Measurements from ENCODE around the gene RBM39.

RBM39 gene

DNA sequence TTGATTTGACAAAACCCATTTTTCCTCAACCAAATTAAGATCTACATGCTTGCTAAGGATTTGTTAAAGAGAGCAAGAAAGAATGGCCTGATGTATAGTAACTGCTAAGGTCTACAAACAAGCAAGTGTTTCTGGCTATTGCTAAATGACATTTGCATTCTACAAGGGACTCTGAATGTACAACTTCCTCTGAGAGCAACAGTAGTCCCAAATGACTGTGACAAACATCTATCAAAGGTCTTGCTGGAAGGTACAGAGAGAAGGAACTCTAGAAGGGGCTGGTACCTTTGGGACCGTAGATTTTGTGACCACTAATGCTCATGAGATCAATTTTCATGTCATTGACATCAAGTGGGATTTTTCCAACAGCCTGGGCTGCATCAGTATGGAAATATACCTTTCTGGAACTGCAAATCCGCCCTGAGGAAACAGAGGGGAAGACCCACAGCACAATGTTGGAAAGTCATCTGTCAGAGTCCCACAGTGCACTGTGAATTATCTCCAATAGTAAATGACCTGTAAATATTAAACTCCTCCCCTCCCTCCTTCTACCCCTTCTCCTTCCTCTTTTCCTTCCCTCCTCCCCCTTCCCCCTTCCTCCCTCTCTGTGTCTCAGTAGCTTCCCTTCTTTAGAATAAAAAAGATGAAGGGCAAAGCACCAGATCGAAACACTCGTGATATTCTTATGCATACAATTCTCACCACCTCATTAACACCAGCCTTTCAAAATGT, 61.4 kb downstream of the RBM39 start:
- H3K4me3 Mint-ChIP-seq: no peak overlapping the region
- no peaks in the 10 kb centered on the region for H3K4me1 Mint-ChIP-seq
- H3K27me3 Mint-ChIP-seq: no peaks in the 10 kb centered on the region
- no peak for DNase-seq
- no peak overlapping the region for H3K27ac Mint-ChIP-seq
- CTCF ChIA-PET: no interaction called here
- no peaks in the 10 kb centered on the region for H3K9me3 Mint-ChIP-seq
- H3K36me3 Mint-ChIP-seq: peaks cover 13% of the 10 kb centered on the region

DNA sequence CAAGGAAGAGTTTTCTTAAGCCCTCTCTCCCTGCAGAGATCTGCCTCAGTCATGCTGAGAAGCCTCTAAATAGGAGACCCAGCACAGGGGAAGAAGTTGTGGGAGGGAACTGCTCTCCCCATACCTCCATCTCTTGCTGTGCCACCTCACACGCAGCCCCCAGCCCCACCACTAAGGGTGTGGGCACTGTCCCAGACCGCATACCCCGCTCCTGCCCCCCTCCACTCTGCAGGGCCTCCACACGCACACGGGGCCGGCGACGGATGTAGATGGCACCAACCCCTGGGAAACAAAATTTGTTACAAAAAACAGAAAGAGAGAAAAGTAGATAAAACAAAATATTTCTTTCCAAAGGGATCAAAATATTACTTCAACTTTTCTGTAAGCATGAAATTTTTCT, 67.1 kb downstream of the RBM39 start:
- DNase-seq: no peak
- no peaks in the 10 kb centered on the region for H3K9me3 Mint-ChIP-seq
- no peaks in the 10 kb centered on the region for H3K27me3 Mint-ChIP-seq
- no peak overlapping the region for H3K27ac Mint-ChIP-seq
- peaks cover 33% of the 10 kb centered on the region for H3K36me3 Mint-ChIP-seq
- CTCF ChIA-PET: interaction anchor here (0.8 to 1.0 kb wide), 2 partner anchors 8 to 44 kb away, joined by 3 read pairs; no protein-coding TSS in a partner anchor
- no peak overlapping the region for H3K4me3 Mint-ChIP-seq
- H3K4me1 Mint-ChIP-seq: no peaks in the 10 kb centered on the region

GRCh38 chr20:35673884-35674283, 68.2 kb downstream of the RBM39 start:
- H3K9me3 Mint-ChIP-seq: no peaks in the 10 kb centered on the region
- no peaks in the 10 kb centered on the region for H3K27me3 Mint-ChIP-seq
- CTCF ChIA-PET: no interaction called here
- no peak for DNase-seq
- H3K4me3 Mint-ChIP-seq: no peak overlapping the region
- H3K4me1 Mint-ChIP-seq: no peaks in the 10 kb centered on the region
- H3K27ac Mint-ChIP-seq: peak overlapping the region; percentile 7
- H3K36me3 Mint-ChIP-seq: peaks cover 40% of the 10 kb centered on the region

GRCh38 chr20:35669681-35670080, 72.4 kb downstream of the RBM39 start:
- Mint-ChIP-seq H3K27ac (no peak overlapping the region), H3K4me3 (no peak overlapping the region), H3K4me1 (peaks cover 4% of the 10 kb centered on the region), H3K9me3 (no peaks in the 10 kb centered on the region), H3K36me3 (peaks cover 38% of the 10 kb centered on the region), H3K27me3 (no peaks in the 10 kb centered on the region)
- CTCF ChIA-PET: interaction anchor here (0.6 kb wide), 1 partner anchor 1365 kb away, joined by 3 read pairs; no protein-coding TSS in a partner anchor
- no peak for DNase-seq

- CTCF ChIA-PET: no interaction called here
- no peaks in the 10 kb centered on the region for H3K9me3 Mint-ChIP-seq
- peaks cover 4% of the 10 kb centered on the region for H3K4me1 Mint-ChIP-seq
- no peak overlapping the region for H3K4me3 Mint-ChIP-seq
- H3K36me3 Mint-ChIP-seq: peaks cover 38% of the 10 kb centered on the region
- DNase-seq: no peak
- H3K27ac Mint-ChIP-seq: no peak overlapping the region
- no peaks in the 10 kb centered on the region for H3K27me3 Mint-ChIP-seq
These were observed 72.8 kb downstream of the RBM39 start for GRCh38 chr20:35669221-35669620.

DNA sequence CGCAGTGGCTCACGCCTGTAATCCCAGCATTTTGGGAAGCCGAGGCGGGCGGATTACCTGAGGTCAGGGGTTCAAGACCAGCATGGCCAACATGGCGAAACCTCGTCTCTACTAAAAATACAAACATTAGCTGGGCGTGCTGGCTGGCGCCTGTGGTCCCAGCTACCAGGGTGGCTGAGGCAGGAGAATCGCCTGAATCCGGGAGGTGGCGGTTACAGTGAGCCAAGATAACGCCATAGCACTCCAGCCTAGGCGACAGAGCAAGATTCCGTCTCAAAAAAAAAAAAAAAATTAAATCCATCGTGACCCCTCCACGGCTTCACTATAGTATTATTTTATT, 76.1 kb downstream of the RBM39 start:
- CTCF ChIA-PET: interaction anchor here (0.7 to 0.9 kb wide), 3 partner anchors 15 to 44 kb away, joined by 3 to 4 read pairs (median 4); no protein-coding TSS in a partner anchor
- DNase-seq: no peak
- no peaks in the 10 kb centered on the region for H3K27me3 Mint-ChIP-seq
- peak overlapping the region; percentile 75 for H3K27ac Mint-ChIP-seq
- H3K36me3 Mint-ChIP-seq: peaks cover 37% of the 10 kb centered on the region
- H3K4me3 Mint-ChIP-seq: peak overlapping the region; percentile 31
- peaks cover 30% of the 10 kb centered on the region for H3K4me1 Mint-ChIP-seq
- no peaks in the 10 kb centered on the region for H3K9me3 Mint-ChIP-seq

- peak within 1 kb of the TSS; percentile 91 for H3K4me3 Mint-ChIP-seq
- peaks cover 43% of the 10 kb centered on the region for H3K4me1 Mint-ChIP-seq
- CTCF ChIA-PET: interaction anchor here (0.6 to 1.4 kb wide), 3 partner anchors 45 to 289 kb away, joined by 4 to 8 read pairs (median 4); partner anchors contain the start of gene SCAND1
These were observed 77.4 kb downstream of the RBM39 start, which contains the start of the genes CPNE1 and RBM12 for GRCh38 chr20:35664466-35665206. TSS of gene CPNE1 (minus strand) at chr20:35664900. CDS start at chr20:35632923, 31,977 bp downstream. TSS of gene RBM12 (minus strand) at chr20:35664900. CDS start at chr20:35655322, 9,578 bp downstream.

DNA sequence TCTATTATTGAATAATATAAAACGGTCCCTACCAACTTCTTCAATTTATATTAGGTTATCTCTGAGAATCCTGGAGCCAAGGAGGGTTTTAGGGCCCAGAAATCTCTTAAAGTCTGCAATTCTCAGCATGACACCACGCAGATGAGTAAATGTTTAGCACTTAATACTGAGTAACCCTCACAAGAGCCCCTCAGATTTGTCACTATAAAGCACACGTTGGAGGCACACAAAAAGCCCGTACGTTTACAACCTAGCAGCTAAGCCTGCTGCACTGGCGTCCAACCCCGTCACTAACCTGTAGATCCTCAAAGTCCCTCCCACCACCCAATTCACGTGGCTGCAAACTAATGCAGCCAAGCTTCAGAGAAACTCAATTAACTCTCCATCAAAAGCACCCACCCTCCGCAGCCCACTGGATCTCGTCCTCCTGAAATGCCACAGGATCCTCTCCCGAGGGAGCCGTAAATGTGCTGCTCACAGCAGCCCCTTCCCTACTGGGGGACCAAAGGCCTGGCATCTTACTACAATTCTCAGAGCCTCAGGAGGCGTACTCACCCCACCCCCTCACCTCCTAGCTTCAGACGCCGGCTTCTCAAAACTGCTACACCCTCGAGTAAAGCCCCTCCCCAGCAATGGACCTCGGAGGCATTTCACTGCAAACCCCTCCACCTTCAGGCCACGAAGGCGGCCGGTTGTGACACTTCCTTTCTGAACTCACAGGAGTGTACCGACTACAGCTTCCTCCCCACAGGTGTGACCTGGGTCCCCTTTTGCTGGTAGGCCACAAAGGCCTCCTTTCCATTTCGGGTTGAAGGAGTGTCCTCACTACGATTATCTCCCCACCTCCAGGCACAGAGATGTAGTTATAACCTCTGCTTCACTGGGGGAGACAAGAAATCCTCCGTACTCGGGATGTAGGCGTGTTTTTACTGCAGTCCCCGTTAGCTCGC, 78.3 kb downstream of the RBM39 start:
- H3K36me3 Mint-ChIP-seq: peaks cover 30% of the 10 kb centered on the region
- H3K4me3 Mint-ChIP-seq: peak overlapping the region; percentile 91
- H3K27me3 Mint-ChIP-seq: no peaks in the 10 kb centered on the region
- DNase-seq: peak; percentile 82
- no peaks in the 10 kb centered on the region for H3K9me3 Mint-ChIP-seq
- CTCF ChIA-PET: interaction anchor here (0.6 to 1.4 kb wide), 5 partner anchors 44 to 290 kb away, joined by 3 to 8 read pairs (median 4); partner anchors contain the start of gene SCAND1
- H3K27ac Mint-ChIP-seq: peak overlapping the region; percentile 99
- H3K4me1 Mint-ChIP-seq: peaks cover 51% of the 10 kb centered on the region

More at GRCh38 chr20:35664466-35665206, 77.4 kb downstream of the RBM39 start, which contains the start of the genes CPNE1 and RBM12:
- DNase-seq: peak; percentile 96
- Mint-ChIP-seq H3K36me3 (peaks cover 30% of the 10 kb centered on the region), H3K9me3 (no peaks in the 10 kb centered on the region), H3K27ac (peak within 1 kb of the TSS; percentile 99), H3K27me3 (no peaks in the 10 kb centered on the region)

DNA sequence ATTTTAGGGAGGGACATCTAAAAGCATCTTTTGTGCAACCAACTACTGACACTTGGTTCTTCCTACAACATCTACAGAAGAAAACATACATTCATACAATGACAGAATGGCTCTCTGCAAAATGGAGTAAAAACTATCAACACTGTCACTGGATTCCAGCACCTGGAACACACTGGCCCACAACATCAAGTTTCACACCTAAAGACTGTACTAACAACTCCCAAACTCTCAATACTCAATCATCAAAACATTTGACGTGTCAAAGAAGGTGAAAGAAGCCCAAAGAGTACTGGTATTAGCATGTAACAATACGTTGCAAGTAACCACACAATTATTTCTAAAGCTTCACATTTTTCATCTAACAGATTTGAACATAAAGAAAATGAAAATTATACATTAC, 79.5 kb downstream of the RBM39 start:
- no peaks in the 10 kb centered on the region for H3K9me3 Mint-ChIP-seq
- CTCF ChIA-PET: interaction anchor here (2.1 kb wide), 1 partner anchor 43 kb away, joined by 9 read pairs; no protein-coding TSS in a partner anchor
- peak overlapping the region; percentile 99 for H3K27ac Mint-ChIP-seq
- H3K4me3 Mint-ChIP-seq: peak overlapping the region; percentile 91
- peaks cover 29% of the 10 kb centered on the region for H3K36me3 Mint-ChIP-seq
- no peak for DNase-seq
- H3K27me3 Mint-ChIP-seq: no peaks in the 10 kb centered on the region
- H3K4me1 Mint-ChIP-seq: peaks cover 61% of the 10 kb centered on the region

DNA sequence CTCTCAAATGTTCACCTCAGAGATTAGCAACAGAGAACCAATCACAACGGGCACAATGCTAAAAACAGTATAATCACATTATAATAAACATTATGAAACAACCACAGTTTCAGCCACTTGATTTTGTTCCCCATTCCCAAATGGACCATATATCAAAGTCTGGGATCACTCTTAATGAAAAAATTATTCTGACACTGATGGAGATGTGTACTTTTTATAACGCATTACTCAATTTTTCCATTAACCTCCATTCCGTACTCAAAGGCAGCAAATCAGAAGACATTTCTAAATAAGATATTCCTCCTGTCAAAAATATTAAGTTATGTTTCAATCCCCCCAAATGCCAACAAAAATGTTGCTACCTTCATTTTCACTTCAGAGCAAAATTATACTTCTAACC, 80.2 kb downstream of the RBM39 start:
- Mint-ChIP-seq H3K4me1 (peaks cover 68% of the 10 kb centered on the region), H3K27ac (peak overlapping the region; percentile 99), H3K4me3 (peak overlapping the region; percentile 91), H3K27me3 (no peaks in the 10 kb centered on the region), H3K36me3 (peaks cover 33% of the 10 kb centered on the region), H3K9me3 (no peaks in the 10 kb centered on the region)
- CTCF ChIA-PET: interaction anchor here (2.1 kb wide), 1 partner anchor 43 kb away, joined by 9 read pairs; no protein-coding TSS in a partner anchor
- DNase-seq: no peak

DNA sequence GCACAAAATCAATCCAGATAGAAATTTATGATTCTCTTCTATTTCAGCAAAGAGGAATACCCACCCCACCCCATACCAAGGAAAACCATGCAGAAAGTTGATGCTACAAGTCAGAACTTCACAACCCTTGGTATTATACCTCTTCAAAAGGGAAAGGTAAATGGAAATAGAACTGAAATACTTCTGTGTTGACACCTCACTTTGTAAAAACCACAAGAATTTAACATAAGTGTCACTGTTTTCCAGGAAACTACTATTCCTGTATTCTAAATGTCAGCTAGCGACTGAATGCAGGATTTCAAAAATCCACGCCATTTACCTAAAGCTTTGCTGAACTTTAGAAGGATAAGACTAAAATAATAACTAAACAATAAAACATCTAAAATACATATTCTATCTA, 81.0 kb downstream of the RBM39 start:
- Mint-ChIP-seq H3K9me3 (no peaks in the 10 kb centered on the region), H3K27me3 (no peaks in the 10 kb centered on the region), H3K4me3 (peak overlapping the region; percentile 91), H3K36me3 (peaks cover 36% of the 10 kb centered on the region), H3K27ac (peak overlapping the region; percentile 99), H3K4me1 (peaks cover 68% of the 10 kb centered on the region)
- CTCF ChIA-PET: interaction anchor here (1.7 to 2.1 kb wide), 2 partner anchors 42 to 197 kb away, joined by 4 to 9 read pairs; no protein-coding TSS in a partner anchor
- DNase-seq: no peak

GRCh38 chr20:35660122-35660937, 81.7 kb downstream of the RBM39 start:
- peak overlapping the region; percentile 99 for H3K27ac Mint-ChIP-seq
- peaks cover 36% of the 10 kb centered on the region for H3K36me3 Mint-ChIP-seq
- peaks cover 68% of the 10 kb centered on the region for H3K4me1 Mint-ChIP-seq
- no peak for DNase-seq
- CTCF ChIA-PET: interaction anchor here (1.7 to 2.1 kb wide), 2 partner anchors 41 to 197 kb away, joined by 4 to 9 read pairs; no protein-coding TSS in a partner anchor
- H3K4me3 Mint-ChIP-seq: peak overlapping the region; percentile 91
- no peaks in the 10 kb centered on the region for H3K9me3 Mint-ChIP-seq
- H3K27me3 Mint-ChIP-seq: no peaks in the 10 kb centered on the region

- CTCF ChIA-PET: interaction anchor here (0.7 kb wide), 1 partner anchor 15 kb away, joined by 3 read pairs; no protein-coding TSS in a partner anchor
- Mint-ChIP-seq H3K27ac (peak overlapping the region; percentile 65), H3K36me3 (peaks cover 29% of the 10 kb centered on the region), H3K9me3 (no peaks in the 10 kb centered on the region), H3K27me3 (no peaks in the 10 kb centered on the region), H3K4me3 (no peak overlapping the region), H3K4me1 (peaks cover 54% of the 10 kb centered on the region)
- no peak for DNase-seq
These were observed 84.8 kb downstream of the RBM39 start for GRCh38 chr20:35657271-35657670.

All from activated naive CD4-positive, alpha-beta T cell treated with anti-CD3 and anti-CD28 coated beads, Interleukin-2, amount 10 ng/mL, durations not matched to agents 7 days and 5 days (primary cell).